ENCODE data around the gene USP26.
"Not testable (repeated sequence)": the region's sequence is repeated elsewhere in the genome, so short reads cannot be mapped to it uniquely, and the experiment has no call there.

The USP26 gene

DNA sequence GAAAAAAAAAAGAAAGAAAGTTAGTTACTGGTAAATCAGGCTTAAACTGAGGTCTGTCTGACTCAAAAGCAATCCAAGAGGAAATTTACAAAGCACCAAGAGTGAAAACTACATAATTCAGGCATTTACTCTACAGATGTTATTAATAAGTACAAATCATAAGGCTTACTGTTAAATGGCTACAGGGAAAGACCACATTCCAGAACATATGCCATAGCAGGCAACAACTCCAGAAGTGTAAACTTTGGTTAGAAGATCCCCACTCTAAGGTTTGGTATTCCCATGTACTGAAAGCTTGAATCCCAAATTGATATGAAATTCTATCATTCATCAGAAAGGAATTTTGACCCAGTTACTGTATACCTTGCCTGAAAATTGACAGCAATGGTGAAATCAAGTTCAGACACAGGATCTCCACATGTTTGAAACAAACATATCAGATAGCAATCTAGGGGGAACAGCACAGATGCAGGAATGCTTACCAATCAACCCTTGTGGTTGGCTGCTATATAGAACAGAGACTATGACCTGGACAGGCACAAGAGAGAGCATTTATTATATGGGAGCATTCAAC, 6.6 kb downstream of the USP26 start:
- Histone ChIP-seq H3K18ac (ENCODE audit: low read depth in 1 of 2, low read length in 2 of 2) (no peak overlapping the region), H4K91ac (ENCODE audit: low read length) (no peak overlapping the region), H3K14ac (ENCODE audit: low read length in 2 of 2) (no peak overlapping the region), H2BK120ac (ENCODE audit: low read depth, low read length) (no peak overlapping the region), H3K27ac (ENCODE audit: low read length, poor library complexity, severe bottlenecking) (no peak overlapping the region), H4K8ac (ENCODE audit: low read length) (no peak overlapping the region), H3K4me2 (ENCODE audit: low read length, poor library complexity, severe bottlenecking) (no peak overlapping the region), H2BK5ac (ENCODE audit: low read depth, low read length, poor library complexity, severe bottlenecking) (no peak overlapping the region), H3K9me3 (ENCODE audit: control insufficient read depth, low read length) (no peaks in the 10 kb centered on the region), H3K4me1 (ENCODE audit: control insufficient read depth, insufficient read depth, low read depth, low read length) (no peaks in the 10 kb centered on the region), H3K36me3 (ENCODE audit: control insufficient read depth in 1 of 2, insufficient read depth in 2 of 2, low read depth in 1 of 2, low read length in 2 of 2) (no peaks in the 10 kb centered on the region), H2BK12ac (ENCODE audit: low read length in 2 of 2) (no peak overlapping the region), H2AFZ (ENCODE audit: low read depth, low read length) (no peak overlapping the region), H3K4me3 (ENCODE audit: insufficient read depth in 1 of 2, low read depth in 1 of 2, low read length in 2 of 2) (no peak overlapping the region), H3K79me1 (replicated peaks; ENCODE audit: low read length, poor library complexity, severe bottlenecking) (no peaks in the 10 kb centered on the region), H3K4ac (ENCODE audit: low read depth in 1 of 2, low read length in 2 of 2) (no peak overlapping the region), H2BK15ac (ENCODE audit: low read depth, poor library complexity, severe bottlenecking) (no peak overlapping the region), H3K27me3 (ENCODE audit: control insufficient read depth in 1 of 2, insufficient read depth in 1 of 2, low read length in 2 of 2) (peaks cover 0 to 11% of the 10 kb centered on the region in 2 experiments), H3K23ac (ENCODE audit: low read length in 2 of 2) (no peak overlapping the region), H3K9ac (ENCODE audit: low read length) (no peak overlapping the region), H2AK5ac (ENCODE audit: low read length, severe bottlenecking) (no peak overlapping the region)
- DNase-seq = no peak

DNA sequence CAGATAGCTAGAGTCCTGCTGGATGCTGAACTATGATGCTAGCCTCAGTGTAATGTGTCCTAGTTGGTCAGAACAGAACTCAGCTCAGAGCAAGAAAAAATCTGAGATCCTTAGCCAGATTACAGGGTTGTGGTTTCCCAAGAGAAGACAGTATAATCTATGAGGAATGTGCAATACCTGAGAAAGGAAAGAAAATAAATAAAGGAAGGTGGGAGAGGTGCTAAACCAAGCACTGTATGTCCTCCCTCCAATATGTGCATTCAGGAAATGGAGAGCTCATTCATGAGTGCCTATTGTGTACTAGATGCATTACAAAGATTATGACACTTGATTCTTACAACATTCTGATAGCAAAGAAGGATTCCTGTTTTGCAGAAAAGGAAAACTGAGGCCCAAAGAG, 7.5 kb downstream of the USP26 start:
- H2BK120ac ChIP-seq (ENCODE audit: low read depth, low read length) = no peak overlapping the region
- no peaks in the 10 kb centered on the region for H3K4me1 ChIP-seq (ENCODE audit: control insufficient read depth, insufficient read depth, low read depth, low read length)

DNA sequence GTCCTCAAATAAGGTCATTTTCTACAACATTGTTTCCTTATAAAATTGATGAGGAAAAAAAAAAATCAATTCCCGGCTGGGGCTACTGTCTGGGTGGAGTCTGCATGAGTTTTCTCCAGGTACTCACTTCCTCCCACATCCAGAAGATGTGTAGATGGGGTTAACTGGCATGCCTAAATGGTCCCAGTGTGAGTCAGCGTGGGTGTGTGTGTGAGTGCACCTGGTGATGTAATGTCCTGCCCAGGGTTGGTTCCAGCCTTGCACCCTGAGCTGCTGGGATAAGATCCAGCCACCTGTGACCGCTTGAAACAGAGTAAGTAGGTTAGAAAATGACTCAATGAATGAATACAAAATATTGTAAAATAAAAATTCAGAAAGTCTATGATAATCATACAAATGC, 11.1 kb downstream of the USP26 start:
- Histone ChIP-seq H3K4me1 (ENCODE audit: control insufficient read depth, insufficient read depth, low read depth, low read length) (no peaks in the 10 kb centered on the region), H2AK5ac (ENCODE audit: low read length, severe bottlenecking) (no peak overlapping the region), H2BK120ac (ENCODE audit: low read depth, low read length) (no peak overlapping the region), H3K18ac (ENCODE audit: low read depth in 1 of 2, low read length in 2 of 2) (no peak overlapping the region), H3K4me3 (ENCODE audit: insufficient read depth in 1 of 2, low read depth in 1 of 2, low read length in 2 of 2) (no peak overlapping the region), H3K23ac (ENCODE audit: low read length in 2 of 2) (no peak overlapping the region), H3K36me3 (ENCODE audit: control insufficient read depth in 1 of 2, insufficient read depth in 2 of 2, low read depth in 1 of 2, low read length in 2 of 2) (no peaks in the 10 kb centered on the region), H3K4ac (ENCODE audit: low read depth in 1 of 2, low read length in 2 of 2) (no peak overlapping the region), H3K14ac (ENCODE audit: low read length in 2 of 2) (no peak overlapping the region), H3K79me1 (replicated peaks; ENCODE audit: low read length, poor library complexity, severe bottlenecking) (no peaks in the 10 kb centered on the region), H3K4me2 (ENCODE audit: low read length, poor library complexity, severe bottlenecking) (no peak overlapping the region), H3K9me3 (ENCODE audit: control insufficient read depth, low read length) (no peaks in the 10 kb centered on the region), H4K8ac (ENCODE audit: low read length) (no peak overlapping the region), H2BK5ac (ENCODE audit: low read depth, low read length, poor library complexity, severe bottlenecking) (no peak overlapping the region), H4K91ac (ENCODE audit: low read length) (no peak overlapping the region), H2AFZ (ENCODE audit: low read depth, low read length) (no peak overlapping the region), H3K27me3 (ENCODE audit: control insufficient read depth in 1 of 2, insufficient read depth in 1 of 2, low read length in 2 of 2) (peaks cover 0 to 8% of the 10 kb centered on the region in 2 experiments), H3K27ac (ENCODE audit: low read length, poor library complexity, severe bottlenecking) (no peak overlapping the region), H3K9ac (ENCODE audit: low read length) (no peak overlapping the region), H2BK15ac (ENCODE audit: low read depth, poor library complexity, severe bottlenecking) (no peak overlapping the region), H2BK12ac (ENCODE audit: low read length in 2 of 2) (no peak overlapping the region)
- WGBS = 80% methylated on average over 1 of the region's 3 CpGs
- DNase-seq = no peak

More for the DNA sequence above, 7.5 kb downstream of the USP26 start:
- DNase-seq = no peak
- no peak overlapping the region for H2BK12ac ChIP-seq (ENCODE audit: low read length in 2 of 2)
- no peak overlapping the region for H2BK5ac ChIP-seq (ENCODE audit: low read depth, low read length, poor library complexity, severe bottlenecking)
- H3K4me2 ChIP-seq (ENCODE audit: low read length, poor library complexity, severe bottlenecking) = no peak overlapping the region
- H3K18ac ChIP-seq (ENCODE audit: low read depth in 1 of 2, low read length in 2 of 2) = no peak overlapping the region
- no peak overlapping the region for H4K8ac ChIP-seq (ENCODE audit: low read length)
- no peak overlapping the region for H3K4me3 ChIP-seq (ENCODE audit: insufficient read depth in 1 of 2, low read depth in 1 of 2, low read length in 2 of 2)
- H3K9me3 ChIP-seq (ENCODE audit: control insufficient read depth, low read length) = no peaks in the 10 kb centered on the region
- no peak overlapping the region for H2AFZ ChIP-seq (ENCODE audit: low read depth, low read length)
- H2BK15ac ChIP-seq (ENCODE audit: low read depth, poor library complexity, severe bottlenecking) = no peak overlapping the region
- no peak overlapping the region for H3K14ac ChIP-seq (ENCODE audit: low read length in 2 of 2)
- no peak overlapping the region for H3K23ac ChIP-seq (ENCODE audit: low read length in 2 of 2)
- no peaks in the 10 kb centered on the region for H3K79me1 ChIP-seq (replicated peaks; ENCODE audit: low read length, poor library complexity, severe bottlenecking)
- no peak overlapping the region for H3K4ac ChIP-seq (ENCODE audit: low read depth in 1 of 2, low read length in 2 of 2)
- no peak overlapping the region for H4K91ac ChIP-seq (ENCODE audit: low read length)
- H3K9ac ChIP-seq (ENCODE audit: low read length) = no peak overlapping the region
- H2AK5ac ChIP-seq (ENCODE audit: low read length, severe bottlenecking) = no peak overlapping the region
- H3K27me3 ChIP-seq (ENCODE audit: control insufficient read depth in 1 of 2, insufficient read depth in 1 of 2, low read length in 2 of 2) = peaks cover 0 to 11% of the 10 kb centered on the region in 2 experiments
- H3K27ac ChIP-seq (ENCODE audit: low read length, poor library complexity, severe bottlenecking) = no peak overlapping the region
- H3K36me3 ChIP-seq (ENCODE audit: control insufficient read depth in 1 of 2, insufficient read depth in 2 of 2, low read depth in 1 of 2, low read length in 2 of 2) = no peaks in the 10 kb centered on the region

DNA sequence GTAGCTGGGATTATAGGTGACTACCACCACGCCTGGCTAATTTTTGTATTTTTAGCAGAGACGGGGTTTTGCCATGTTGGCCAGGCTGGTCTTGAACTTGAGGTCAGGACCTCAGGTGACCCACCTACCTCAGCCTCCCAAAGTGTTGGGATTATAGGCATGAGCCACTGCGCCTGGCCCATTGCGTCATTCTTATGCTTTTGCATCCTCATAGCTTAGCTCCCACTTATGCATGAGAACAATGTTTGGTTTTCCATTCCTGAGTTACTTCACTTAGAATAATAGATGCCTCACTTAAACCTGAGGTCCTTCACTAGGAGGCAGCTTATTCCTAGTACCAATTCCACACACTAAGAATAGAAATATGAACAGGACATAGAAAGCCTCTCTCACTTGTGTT, 11.9 kb downstream of the USP26 start:
- H3K9me3 ChIP-seq (ENCODE audit: control insufficient read depth, low read length) = not testable (repeated sequence)

More for the DNA sequence above, 11.9 kb downstream of the USP26 start:
- not testable (repeated sequence) for H4K8ac ChIP-seq (ENCODE audit: low read length); H2AK5ac ChIP-seq (ENCODE audit: low read length, severe bottlenecking); H3K4me2 ChIP-seq (ENCODE audit: low read length, poor library complexity, severe bottlenecking); H2BK12ac ChIP-seq (ENCODE audit: low read length in 2 of 2); DNase-seq; H3K27ac ChIP-seq (ENCODE audit: low read length, poor library complexity, severe bottlenecking); H3K23ac ChIP-seq (ENCODE audit: low read length in 2 of 2); H2BK120ac ChIP-seq (ENCODE audit: low read depth, low read length); H3K4me1 ChIP-seq (ENCODE audit: control insufficient read depth, insufficient read depth, low read depth, low read length); H2AFZ ChIP-seq (ENCODE audit: low read depth, low read length); H4K91ac ChIP-seq (ENCODE audit: low read length); H3K14ac ChIP-seq (ENCODE audit: low read length in 2 of 2); H2BK15ac ChIP-seq (ENCODE audit: low read depth, poor library complexity, severe bottlenecking); H2BK5ac ChIP-seq (ENCODE audit: low read depth, low read length, poor library complexity, severe bottlenecking); H3K4ac ChIP-seq (ENCODE audit: low read depth in 1 of 2, low read length in 2 of 2); H3K18ac ChIP-seq (ENCODE audit: low read depth in 1 of 2, low read length in 2 of 2); H3K27me3 ChIP-seq (ENCODE audit: control insufficient read depth in 1 of 2, insufficient read depth in 1 of 2, low read length in 2 of 2); H3K36me3 ChIP-seq (ENCODE audit: control insufficient read depth in 1 of 2, insufficient read depth in 2 of 2, low read depth in 1 of 2, low read length in 2 of 2); H3K4me3 ChIP-seq (ENCODE audit: insufficient read depth in 1 of 2, low read depth in 1 of 2, low read length in 2 of 2); H3K9ac ChIP-seq (ENCODE audit: low read length); H3K79me1 ChIP-seq (replicated peaks; ENCODE audit: low read length, poor library complexity, severe bottlenecking)
- 88% methylated on average over 4 of the region's 4 CpGs for WGBS

Measured in mesenchymal stem cell (in vitro differentiated cells and primary cell).